Activated CD8-positive, alpha-beta memory T cell treated with anti-CD3 and anti-CD28 coated beads, Interleukin-2, amount 50 U/mL, for 24 hours (primary cell): ENCODE data around the gene XPC.

Source experiments
- DNase-seq: peaks from one replicate; pipeline ENCODE4 v3.0.0-alpha.2; 2020; ENCODE audit errors: extremely low read depth

Gene XPC

DNA sequence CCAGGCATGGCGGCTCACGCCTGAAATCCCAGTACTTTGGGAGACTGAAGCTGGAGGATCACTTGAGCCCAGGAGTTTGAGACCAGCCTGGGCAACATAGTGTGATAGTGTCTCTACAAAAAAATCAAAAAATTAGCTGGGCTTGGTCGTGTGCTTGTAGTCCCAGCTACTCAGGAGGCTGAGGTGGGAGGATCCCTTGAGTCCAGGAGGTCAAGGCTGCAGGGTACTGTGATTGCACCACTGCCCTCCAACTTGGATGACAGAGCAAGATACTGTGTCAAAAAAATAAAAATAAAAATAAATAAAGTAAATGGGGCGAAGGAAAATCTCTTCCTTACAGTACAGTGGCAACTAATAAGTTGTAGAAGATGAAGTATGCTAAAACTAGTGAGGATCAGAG, 29.8 kb upstream of the XPC start:
- no peak for DNase-seq

DNA sequence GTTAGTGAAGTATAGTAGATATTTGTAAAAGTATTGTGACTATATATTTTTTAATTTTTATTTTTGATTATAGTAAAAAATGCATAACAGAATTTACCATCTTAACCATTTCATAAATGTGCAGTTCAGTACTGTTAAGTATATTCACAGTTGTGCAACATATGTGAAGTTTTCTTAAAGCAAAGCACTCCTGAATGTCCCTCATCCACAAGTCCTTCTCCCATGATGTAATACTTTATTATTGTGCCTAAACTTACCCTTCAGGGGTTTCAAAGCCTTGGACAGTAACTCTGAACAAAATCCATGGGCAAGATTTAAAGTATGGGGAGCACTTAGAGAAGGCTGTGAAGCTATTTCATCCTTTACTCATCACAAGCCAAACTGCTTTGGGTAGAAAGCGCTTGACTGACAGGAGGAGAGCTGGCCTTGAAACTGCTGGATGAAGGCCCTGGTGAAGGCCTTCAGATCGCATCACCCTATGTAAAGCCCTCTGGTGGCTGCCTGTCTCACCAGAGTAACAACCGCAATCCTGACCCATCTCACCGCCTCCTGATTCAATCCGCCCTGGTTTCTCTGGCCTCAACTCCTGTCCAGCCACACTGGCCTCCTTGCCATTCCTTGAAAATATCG, 28.3 kb upstream of the XPC start:
- no peak for DNase-seq

DNA sequence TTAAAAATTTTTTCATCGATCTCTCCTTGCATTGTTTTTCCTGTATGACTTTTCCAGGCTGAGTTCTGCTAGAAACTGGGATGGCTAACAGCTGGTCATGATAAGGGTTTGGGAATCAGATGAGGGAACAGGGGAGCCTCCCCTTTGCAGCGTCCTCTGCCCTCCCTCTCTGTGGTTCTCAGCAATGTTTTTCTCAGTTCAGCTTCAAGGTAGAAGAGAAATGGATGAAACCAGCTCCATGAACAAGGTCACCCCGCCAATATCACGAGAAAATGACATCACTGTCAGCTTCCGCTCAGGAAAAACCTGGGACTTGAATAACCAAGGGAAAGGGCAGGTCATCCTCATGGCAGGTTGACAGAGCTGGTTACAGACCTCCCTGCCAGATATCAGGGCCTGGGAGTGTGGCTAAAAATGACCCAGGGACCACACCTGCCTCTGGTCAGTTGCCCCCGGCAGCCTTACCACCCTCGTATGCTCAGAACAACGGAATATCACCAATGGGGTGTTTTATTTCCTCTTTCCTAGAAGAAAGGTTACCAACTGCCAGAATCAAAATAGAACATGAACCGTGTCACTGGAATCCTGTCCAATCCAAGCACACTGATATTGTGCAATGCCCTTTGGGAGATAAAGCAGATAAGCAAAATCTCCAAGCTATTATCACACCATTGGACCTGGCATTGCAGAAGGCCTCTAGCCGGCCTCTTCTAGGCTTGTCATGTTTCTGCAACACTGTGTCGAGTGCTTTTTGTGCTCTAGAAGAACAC, 26.3 kb upstream of the XPC start:
- no peak for DNase-seq

DNA sequence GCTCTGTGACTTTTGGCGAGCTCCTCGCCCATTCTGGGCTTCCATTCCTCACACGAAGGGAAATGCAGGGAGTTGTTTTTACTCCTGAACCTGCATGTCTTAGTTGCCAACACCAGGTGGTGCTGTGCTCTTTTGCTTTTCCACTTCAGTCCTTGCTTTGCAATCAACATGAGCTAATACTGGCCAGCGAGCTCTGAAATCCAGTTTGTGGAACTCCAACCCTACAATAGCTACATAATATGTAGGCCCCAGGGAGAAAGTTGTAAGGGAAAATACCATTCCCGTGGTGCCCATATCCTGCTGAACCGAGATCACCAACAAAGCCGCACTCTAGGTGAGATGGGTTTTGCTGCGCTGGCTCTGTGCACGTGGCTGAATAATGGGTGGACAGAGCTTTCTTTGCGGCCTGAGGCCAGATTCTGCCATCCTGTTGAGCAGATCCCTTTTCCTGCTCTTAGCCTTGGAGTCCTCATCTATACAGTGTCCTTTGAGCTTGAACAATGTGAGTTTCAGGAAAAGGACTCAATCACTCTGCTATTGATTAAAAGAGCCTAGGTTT, 25.2 kb upstream of the XPC start:
- no peak for DNase-seq

DNA sequence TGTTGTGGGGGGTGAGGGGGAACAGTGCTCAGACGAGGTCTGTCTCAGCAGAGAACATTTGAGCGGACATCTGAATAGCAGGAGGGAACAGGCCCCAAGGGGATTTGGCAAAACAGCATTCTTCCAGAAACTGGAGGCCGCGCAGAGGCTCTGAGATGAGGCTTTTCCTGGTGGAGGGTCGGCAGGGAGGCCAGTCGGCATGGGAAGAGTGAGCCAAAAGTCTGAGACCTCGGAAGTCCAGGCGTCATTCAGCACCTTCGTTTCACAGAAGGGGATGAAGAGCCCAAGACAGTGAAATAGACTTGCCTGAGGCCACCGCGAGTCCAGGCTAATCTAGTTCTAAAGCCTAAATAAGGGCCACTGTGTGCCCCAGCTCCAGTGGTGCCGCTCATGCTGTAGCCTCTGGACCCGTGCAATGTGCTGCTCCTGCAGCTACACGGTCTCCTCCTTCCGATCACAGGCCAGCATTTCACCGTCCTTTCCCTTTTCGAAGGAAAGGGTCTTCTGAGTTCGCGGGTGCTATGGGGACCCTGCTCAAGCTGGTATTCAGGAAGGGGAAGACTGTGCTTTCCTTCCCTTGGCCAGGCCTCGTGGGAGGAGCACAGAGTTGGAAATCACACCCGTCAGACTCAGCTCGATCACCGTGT, 24.6 kb upstream of the XPC start:
- DNase-seq, result no peak

DNA sequence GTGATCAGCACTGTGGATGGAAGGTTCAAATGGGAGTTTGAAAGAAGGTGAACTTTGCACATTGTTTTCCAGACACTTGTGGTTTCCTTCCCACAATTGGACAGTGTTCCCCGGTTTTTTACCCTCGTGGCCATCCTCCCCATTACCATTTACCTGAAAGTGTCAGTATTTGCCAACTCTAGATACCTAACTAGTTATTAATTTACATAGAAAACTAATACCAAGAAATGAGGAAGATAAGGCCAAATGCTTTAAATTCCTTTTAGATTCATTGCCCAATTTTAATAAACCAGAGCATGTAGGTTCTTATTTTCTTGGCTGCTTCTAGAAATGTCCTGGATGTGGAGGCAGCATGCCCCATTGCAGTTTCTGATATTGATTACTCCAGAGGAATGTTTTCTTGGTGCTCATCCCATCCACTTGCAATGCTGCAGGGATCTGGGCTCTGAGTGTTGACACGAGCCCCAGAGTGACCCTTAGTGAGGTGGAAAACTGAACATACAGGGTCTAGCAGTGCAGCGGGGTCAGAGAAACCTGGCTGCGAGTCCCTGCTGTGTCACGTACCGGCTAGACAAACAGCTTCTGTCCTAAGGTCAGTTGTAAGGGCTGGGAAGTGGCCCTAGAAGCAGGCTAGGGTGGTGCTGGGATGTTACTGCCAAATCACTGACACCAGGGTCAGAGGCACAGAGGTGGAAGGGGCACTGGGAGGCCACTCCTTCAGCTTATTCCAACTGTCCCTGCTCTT, 23.7 kb upstream of the XPC start:
- no peak for DNase-seq

DNA sequence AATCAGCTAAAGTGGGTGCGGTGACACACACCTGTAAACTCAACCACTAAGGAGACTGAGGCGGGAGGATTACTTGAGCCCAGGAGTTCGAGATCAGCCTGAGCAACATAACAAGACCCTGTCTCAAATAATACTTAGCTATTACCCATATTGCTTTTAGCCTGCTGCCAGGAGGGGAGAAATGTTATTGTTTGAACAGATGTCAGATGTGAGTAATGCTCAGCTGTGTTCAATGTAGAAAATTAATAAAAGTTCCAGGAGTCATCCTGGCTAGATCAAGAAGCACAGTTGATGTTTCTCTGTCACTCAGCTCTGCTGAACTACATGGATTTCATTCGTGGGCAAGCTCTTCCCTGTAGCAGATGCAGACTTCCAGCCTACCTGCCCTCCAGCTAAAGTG, 22.4 kb upstream of the XPC start:
- DNase-seq, result no peak

DNA sequence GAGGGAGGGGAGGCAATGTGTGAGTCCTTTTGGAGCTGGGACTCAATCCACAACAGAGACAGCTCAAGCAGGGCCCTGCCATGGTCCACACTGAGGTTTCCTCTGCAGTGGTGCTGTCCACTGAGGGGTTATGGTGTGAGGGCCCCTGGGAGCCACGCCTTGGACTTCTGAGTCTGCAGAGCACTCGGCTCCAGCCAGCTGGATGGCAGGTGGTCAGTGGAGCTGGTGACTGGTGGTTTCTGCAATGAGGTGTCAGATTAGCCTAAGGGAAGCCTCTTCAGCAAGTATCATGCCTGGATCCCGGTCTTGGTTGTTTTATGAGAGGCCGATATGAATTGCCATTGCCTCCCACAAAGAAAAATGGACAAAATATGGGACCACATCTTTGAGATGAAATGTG, 21.9 kb upstream of the XPC start:
- DNase-seq, result no peak

DNA sequence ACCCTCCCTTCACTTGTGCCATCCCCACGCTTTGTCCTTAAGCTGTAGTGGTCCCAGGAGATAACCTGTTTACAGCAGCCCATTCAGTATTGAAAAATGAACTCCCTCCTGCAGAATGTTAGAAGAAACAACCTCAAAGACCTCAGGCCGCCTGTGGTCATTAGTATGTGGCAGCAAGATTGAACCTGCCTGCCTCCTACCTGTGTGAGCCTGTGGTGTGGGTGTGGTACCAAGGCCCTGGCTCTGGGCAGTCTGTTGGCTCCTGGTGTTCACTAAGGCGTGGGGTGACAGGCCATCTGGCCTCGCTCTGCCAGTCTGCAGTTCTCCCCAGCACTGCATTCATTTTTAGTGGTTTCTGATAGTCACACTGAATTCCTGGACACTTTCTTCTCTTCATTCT, 21.2 kb upstream of the XPC start:
- DNase-seq, result no peak

DNA sequence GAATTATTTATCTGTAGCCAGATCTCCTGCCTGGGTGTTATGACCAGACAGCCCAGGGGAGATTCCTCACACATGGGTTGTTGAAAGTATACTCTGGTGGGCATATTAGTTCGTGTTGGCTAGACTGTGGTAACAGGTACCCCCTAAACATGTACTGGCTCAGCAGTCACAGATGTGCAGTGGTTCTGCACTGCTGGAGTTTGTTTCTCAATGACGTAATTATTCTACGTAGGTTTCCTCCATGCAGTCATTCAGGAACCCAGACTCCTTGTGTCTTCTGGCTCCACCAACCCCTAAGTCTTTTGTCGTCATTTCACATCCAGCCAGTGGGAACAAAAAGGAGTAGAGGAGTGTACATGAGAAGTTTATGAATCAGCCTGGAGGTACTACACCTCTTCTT, 16.5 kb upstream of the XPC start:
- no peak for DNase-seq

DNA sequence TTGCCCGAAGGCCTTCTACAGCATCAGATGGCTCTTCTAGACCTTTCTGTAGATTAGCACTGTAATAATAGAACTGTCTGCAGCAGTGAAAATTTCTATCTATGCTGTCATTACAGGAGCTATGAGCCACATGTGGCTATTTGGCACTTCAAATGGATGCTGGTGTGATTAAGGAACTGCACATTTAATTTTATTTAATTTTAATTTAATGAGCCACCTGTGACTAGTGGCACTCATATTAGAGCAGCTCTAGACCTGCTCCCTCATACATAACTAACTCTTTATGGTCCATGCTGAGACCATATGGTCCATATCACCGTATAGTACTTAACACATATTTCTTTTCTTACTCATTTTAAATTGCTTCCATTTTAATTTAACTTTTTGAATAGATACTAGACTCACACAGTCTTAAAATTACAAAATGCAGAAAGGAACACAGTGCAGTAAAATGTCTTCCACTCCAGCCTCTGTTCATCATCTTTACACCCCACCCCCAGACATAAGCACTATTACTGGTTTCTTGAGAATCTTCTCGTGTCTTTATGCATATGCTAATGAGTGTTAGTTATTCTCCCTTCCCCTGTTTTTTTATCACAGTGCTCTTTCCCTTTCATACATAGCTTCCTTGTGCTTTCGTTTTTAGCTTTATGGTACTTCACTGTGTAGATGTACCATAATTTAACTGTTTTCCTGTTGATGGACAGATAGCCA, 9.8 kb upstream of the XPC start:
- no peak for DNase-seq

DNA sequence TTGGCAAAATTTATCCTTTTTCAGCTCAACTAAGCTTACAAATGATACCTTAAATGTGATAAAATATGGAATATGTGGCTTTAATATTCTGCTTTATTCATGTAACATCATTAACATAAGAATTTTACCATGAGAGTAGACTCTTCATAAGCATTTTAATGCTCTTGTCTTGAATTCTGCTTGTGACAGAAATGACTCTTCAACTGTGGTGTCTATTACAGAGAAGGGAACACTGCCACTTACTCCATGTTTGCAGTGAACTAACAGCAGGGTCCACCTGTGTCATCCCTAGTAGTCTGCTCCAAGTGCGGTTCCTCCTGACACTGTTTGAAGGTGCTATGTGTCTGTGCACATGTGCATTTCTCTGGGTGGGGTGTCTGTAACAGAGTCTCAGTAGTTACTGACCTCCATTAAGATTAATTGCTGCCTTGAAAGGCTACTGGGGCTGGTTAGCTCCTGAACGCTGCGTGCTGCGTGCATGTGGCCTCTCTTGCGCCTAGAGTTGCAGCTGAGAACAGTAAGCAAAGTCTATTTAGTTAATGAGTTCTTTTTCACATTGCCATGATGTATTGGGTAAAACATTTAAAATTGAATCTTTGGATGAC, 8.6 kb upstream of the XPC start:
- no peak for DNase-seq

DNA sequence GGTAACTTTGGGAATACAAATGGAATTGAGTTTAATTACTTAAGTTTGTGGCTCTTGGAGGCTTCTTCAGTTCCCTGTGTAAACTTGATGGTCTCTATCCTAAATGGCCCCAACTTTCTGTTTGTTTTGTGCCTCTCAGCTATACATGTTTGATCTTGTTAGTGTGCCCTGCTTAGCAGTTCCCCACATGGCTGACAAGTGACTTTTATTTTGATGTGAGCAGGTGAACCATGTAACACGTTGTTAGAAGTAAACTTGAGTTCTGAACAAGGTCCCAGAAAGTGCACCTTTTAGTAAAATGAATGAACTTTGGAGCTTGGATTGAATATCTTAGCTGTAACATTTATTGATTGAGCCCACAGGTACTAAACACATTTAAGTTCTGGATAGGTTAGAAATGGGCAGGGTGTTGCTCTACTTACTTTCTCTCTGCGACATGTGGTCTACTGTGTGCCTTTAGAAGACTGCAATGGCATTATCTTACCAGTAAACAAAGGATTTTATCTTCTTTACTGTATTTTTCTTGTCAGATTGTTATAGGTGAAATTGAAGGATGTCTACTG, 4.7 kb upstream of the XPC start:
- no peak for DNase-seq

DNA sequence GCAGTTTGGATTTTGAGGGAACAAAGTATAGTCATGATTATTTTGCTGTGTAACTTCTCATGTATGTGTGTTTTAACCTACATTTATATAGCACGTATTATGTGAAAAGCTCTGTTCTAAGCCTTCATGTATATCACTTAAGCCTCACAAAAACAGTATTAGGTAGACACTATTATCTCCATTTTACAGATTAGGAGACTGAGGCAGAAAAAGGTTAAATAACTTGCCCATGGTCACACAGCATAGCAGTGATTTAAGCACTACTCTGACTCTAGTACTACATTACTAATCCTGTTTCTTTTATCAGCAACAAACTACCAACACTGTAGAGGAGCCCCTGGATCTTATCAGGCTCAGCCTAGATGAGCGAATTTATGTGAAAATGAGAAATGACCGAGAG, 2.9 kb upstream of the XPC start:
- no peak for DNase-seq

DNA sequence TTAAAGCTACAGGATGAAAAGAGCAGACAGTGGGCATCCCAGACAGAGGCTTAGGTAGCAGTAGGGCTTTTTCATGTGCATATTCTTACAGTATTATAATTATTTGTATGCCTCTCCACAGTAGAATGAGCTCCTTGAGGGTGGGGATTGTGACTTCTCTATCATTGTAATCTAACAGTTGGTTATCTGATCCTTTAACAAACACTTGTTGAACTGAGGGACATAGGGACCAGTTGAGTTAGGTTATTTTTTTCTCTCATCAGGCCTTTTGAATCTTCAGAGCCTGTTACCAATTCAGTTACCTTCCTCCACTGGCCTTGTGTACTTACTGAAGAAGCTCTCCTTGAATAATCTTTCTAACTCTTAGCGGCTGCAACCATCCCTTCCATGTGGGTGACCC, 1.4 kb upstream of the XPC start:
- no peak for DNase-seq

DNA sequence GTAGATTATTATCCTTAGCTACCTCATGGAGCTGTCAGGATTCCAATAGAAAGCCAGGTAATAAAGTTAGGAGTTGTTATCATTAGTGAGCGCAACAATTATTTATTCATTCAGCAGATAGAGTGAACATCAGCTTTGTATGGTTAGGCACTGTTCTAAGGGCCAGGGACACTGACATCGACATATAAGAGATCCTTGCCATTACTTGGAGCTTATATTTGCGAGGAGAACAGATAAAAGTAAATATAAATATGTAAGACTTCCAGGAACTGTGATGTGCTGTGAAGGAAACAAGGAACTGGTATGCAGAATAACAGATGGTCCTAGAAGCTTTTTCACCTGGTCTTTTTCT, 689 bp upstream of the XPC start:
- no peak for DNase-seq

DNA sequence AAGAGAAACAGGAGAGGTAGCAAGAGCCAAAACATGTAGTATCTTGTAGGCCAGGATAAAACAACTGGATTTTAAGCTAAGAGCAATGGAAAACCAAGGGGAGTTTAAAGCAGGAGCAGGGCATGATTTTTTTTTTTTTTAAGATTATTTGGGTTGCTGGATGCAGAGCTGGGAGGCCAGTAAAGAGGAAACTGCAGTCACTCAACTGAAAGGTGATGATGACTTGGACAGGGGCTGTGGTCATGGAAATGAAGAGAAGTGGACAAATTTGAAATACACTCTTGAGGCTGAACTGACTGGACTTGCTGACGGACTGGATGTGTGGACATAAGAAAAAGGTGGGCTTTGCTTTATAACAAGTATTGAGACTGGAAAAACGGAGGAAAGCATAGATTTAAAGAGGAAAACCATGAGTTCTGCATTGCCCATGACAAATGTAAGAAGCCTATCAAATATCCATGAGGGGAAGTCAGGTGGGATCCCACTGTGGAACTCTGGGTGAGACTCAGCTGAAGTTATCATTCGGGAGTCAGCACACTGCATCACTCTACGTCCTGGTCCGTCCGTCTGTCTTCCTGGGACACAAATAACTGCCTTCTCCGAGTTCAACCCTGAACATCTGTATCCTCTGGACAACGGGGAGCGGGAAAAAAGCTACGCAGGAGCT, 688 bp downstream of the XPC start:
- no peak for DNase-seq

DNA sequence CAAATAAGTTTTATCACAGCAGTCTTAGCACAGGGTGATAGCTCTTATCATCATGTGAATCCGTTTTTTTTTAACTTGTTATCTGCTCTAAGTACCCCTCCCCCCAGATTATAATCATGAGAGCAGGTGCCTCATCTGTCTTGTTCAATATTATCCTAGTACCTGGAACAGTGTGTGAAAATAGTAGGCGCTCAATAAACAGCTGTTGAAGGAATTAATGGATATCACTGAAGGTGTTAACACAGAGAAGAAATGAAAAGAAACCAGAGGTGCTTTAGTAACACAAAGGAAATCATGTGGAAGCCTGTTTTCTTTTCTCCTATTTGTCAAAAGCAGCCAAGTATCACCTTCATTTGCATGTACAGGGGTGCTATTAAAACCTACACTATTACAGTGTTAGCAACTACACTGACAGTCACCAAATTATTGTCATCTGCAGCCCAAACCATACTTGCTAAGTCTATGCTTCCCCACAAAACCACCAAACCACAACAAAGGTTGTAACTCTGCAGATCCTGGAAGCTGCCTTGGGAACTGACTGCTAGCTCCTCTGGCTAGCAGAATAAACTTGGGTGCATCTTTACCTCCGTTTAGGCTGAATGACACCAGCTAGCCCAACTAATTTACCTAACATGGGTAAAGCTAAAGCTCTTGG, 2.9 kb downstream of the XPC start:
- peak; percentile 20 for DNase-seq

DNA sequence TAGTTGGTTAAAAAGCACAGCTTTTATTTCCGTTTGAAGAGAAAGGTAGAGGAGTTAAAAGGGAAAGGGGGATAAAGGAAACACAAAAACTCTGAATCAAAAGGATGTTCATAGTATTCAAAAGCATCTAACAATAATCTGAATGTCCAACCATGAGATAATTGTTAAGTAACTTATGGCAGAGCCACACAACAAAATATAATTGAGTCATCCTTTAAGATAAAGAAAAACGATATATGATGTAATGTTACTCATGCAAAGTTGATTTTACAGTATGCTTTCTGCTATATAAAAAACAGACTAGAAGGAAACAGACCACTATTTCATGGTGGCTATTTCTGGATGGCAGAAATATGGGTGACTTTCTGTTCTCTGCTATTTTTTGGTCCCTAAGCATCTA, 3.9 kb downstream of the XPC start:
- DNase-seq, result no peak

DNA sequence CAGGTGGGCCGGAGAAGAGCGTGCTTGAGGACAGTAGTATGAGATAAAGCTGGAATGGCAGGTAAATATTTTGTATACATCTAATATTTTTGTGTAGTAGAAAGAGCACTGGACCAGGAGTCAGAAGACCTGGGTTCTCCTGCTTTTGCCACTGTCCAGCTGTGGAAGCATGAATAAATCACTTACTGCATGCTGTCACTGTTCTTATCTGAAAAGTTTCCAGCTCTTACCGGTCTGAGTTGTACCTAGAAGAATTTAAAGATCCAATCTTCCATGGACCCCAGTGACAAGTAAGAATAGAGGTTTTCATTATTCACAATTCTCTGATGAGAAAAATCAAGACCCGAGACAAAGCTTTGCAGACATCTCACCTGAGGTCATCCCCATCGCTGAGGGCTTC, 5.9 kb downstream of the XPC start:
- DNase-seq, result no peak
